GM06990 (cell line): ENCODE measurements around the gene KLK11.

Source experiments
- DNase-seq: peaks from one replicate; pipeline ENCODE4 v3.0.0-alpha.2; 2011; ENCODE audit not compliant: insufficient read length; ENCODE audit errors: extremely low read depth
- H3K27me3 ChIP-seq: replicated peaks from 2 replicates; pipeline ENCODE4 v1.6.0; 2011; ENCODE audit warnings: low read length; ENCODE audit not compliant: control insufficient read depth, insufficient read depth
- H3K36me3 ChIP-seq: 2 replicates; pipeline ENCODE4 v1.5.1; 2011; ENCODE audit warnings: low read length; ENCODE audit not compliant: control insufficient read depth, insufficient read depth
- H3K4me3 ChIP-seq: replicated peaks from 2 replicates; pipeline ENCODE4 v1.5.1; 2011; ENCODE audit warnings: low read depth, mild to moderate bottlenecking, control low read depth, low read length
- TF ChIP-seq, protein P1 (sequence below): IDR thresholded peaks from 2 replicates; pipeline ENCODE4 v1.5.1; 2011; ENCODE audit warnings: low read length, control low read depth, mild to moderate bottlenecking, inconsistent platforms; ENCODE audit not compliant: insufficient read depth, poor library complexity, severe bottlenecking

Gene KLK11

GRCh38 chr19:51007488-51007887, 18.9 kb downstream of the KLK11 start:
- Histone ChIP-seq H3K4me3 (no peak overlapping the region), H3K36me3 (no peaks in the 10 kb centered on the region), H3K27me3 (no peaks in the 10 kb centered on the region)
- TF ChIP-seq, protein P1, sequence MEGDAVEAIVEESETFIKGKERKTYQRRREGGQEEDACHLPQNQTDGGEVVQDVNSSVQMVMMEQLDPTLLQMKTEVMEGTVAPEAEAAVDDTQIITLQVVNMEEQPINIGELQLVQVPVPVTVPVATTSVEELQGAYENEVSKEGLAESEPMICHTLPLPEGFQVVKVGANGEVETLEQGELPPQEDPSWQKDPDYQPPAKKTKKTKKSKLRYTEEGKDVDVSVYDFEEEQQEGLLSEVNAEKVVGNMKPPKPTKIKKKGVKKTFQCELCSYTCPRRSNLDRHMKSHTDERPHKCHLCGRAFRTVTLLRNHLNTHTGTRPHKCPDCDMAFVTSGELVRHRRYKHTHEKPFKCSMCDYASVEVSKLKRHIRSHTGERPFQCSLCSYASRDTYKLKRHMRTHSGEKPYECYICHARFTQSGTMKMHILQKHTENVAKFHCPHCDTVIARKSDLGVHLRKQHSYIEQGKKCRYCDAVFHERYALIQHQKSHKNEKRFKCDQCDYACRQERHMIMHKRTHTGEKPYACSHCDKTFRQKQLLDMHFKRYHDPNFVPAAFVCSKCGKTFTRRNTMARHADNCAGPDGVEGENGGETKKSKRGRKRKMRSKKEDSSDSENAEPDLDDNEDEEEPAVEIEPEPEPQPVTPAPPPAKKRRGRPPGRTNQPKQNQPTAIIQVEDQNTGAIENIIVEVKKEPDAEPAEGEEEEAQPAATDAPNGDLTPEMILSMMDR, result no peak
- no peak for DNase-seq

DNA sequence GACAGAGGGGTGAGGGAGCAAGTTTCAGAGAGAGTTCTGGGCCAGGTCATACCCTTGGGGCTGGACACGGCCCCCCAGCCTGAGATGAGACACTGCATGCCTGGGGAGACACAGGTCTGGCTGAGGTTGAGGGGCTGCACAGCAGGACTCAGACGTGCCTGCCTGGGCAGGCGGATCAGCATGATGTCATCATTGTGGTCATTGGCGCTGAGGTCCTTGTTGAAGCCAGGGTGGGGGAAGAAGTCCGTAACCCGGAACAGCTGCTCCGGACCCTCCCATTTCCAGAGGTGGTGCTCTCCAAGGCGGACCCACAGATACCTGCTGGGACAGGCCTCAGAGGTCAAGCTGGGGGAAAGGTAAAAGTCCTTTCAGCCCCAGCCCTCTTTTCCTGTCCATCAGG, 20.0 kb downstream of the KLK11 start:
- H3K27me3 ChIP-seq, result no peaks in the 10 kb centered on the region
- no peak for DNase-seq

GRCh38 chr19:51005248-51005647, 21.2 kb downstream of the KLK11 start:
- Histone ChIP-seq H3K36me3 (no peaks in the 10 kb centered on the region), H3K4me3 (no peak overlapping the region), H3K27me3 (no peaks in the 10 kb centered on the region)
- TF ChIP-seq, protein P1, result no peak
- DNase-seq, result no peak

More for the DNA sequence above, 20.0 kb downstream of the KLK11 start:
- TF ChIP-seq, protein P1, result no peak
- Histone ChIP-seq H3K36me3 (no peaks in the 10 kb centered on the region), H3K4me3 (no peak overlapping the region)

DNA sequence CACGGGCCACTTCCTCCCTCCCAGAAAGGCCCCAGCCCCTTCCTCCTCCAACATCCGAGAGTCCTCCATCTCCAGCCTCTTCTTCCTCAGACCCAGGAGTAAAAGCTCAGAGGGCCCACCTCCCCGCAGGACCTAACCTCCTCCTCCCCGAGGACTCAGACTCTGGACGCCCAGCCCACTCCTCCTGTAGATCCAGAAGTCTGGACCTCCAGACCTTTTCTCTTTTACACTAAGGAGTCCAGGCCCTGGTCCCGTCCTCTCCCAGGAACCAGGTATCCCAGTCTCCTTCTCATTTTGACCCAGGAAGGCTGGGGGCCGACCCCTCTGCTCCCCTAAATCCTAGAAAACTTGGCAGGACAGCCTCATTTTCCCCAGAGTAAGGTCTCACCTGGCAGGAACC, 23.1 kb downstream of the KLK11 start:
- DNase-seq, result no peak
- TF ChIP-seq, protein P1, result no peak
- no peak overlapping the region for H3K4me3 ChIP-seq
- no peaks in the 10 kb centered on the region for H3K27me3 ChIP-seq
- no peaks in the 10 kb centered on the region for H3K36me3 ChIP-seq

- no peaks in the 10 kb centered on the region for H3K36me3 ChIP-seq
- 0 out of 2 replicates have a peak, but pooled peaks cover 1% of the 10 kb centered on the region for H3K27me3 ChIP-seq
- peak; percentile 40 for DNase-seq
- H3K4me3 ChIP-seq, result no peak overlapping the region
- TF ChIP-seq, protein P1, result no peak
These were observed 23.7 kb downstream of the KLK11 start for GRCh38 chr19:51002542-51003311.

DNA sequence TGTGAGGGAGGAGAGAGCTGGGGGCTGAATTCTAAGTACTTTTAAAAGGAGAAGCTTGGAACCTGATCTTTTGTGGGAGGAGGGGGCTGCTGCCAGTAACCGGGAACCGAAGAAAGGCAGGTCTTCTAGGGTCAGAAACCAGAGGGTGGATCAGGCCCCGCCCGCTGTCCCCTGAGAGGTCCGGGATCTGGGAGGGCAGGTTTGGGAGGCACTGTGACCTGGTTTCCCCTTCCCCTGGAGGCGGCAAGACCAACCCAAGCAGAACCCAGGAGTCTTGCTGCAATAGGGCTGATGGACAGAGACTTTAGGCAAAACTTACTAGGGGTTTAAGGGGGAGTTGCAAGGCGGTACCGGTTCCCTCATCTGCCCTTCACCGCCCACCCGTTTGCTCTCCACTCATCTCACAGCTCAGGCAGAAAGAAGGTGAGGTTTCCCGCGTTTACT, 24.3 kb downstream of the KLK11 start:
- Histone ChIP-seq H3K36me3 (no peaks in the 10 kb centered on the region), H3K27me3 (0 out of 2 replicates have a peak, but pooled peaks cover 1% of the 10 kb centered on the region), H3K4me3 (no peak overlapping the region)
- TF ChIP-seq, protein P1, result no peak
- no peak for DNase-seq
